Right lobe of liver (tissue), 4 donors: Measurements from ENCODE around the gene RBM44.

Experiments
- CTCF ChIP-seq, 4 donors: fragments of 200-600 bp in 3 of 4; fragments of 450-650 bp in 1 of 4; IDR thresholded peaks; one replicate each; pipeline versions ENCODE4 v1.5.1 to v1.8.0; 2016 to 2022; ENCODE audit warnings: antibody characterized with exemption in 4 of 4, mild to moderate bottlenecking in 2 of 4
- POLR2A ChIP-seq: fragments of 450-650 bp; IDR thresholded peaks from one replicate; pipeline ENCODE4 v1.6.1; 2017; ENCODE audit warnings: antibody characterized with exemption, mild to moderate bottlenecking
- donor health status: DM: no; HTN: no; CAD: no.
- donor health status: DM: no; HTN: no; CAD: no.
- donor health status: DM: no; HTN: yes; CAD: no.

- TF ChIP-seq POLR2A (no peak), CTCF (IDR thresholded peaks at IDR 0.05) (no peak)
Measured at GRCh38 chr2:237833546-237833945, 35.0 kb downstream of the RBM44 start.
